HG03159 (cell line): Measurements from ENCODE around the gene FLT4.
"Not testable (repeated sequence)": the region's sequence is repeated elsewhere in the genome, so short reads cannot be mapped to it uniquely, and the experiment has no call there.

Source experiments
- ATAC-seq: cut with Tn5 transposase; IDR thresholded peaks from one replicate; pipeline ENCODE4 v1.9.1; 2021; ENCODE audit warnings: mild to moderate bottlenecking, moderate library complexity; ENCODE audit not compliant: unreplicated experiment

The FLT4 gene

GRCh38 chr5:180649297-180650039 is at the start of gene FLT4:
Gene FLT4 (minus strand): TSS chr5:180649600. CDS start chr5:180649545, 55 bp downstream.
- no peak for ATAC-seq

GRCh38 chr5:180699042-180699441 is 49.6 kb upstream of the FLT4 start:
- no peak for ATAC-seq

GRCh38 chr5:180696116-180696515 is 46.7 kb upstream of the FLT4 start:
- no peak for ATAC-seq

GRCh38 chr5:180692429-180692828 is 43.0 kb upstream of the FLT4 start:
- ATAC-seq = no peak

GRCh38 chr5:180691046-180691445 is 41.6 kb upstream of the FLT4 start:
- no peak for ATAC-seq

GRCh38 chr5:180690562-180690961 is 41.2 kb upstream of the FLT4 start:
- no peak for ATAC-seq

GRCh38 chr5:180689775-180690174 is 40.4 kb upstream of the FLT4 start:
- ATAC-seq = no peak

- no peak for ATAC-seq
Observed at GRCh38 chr5:180689071-180689694, 39.8 kb upstream of the FLT4 start.

GRCh38 chr5:180688330-180689070 is 39.1 kb upstream of the FLT4 start:
- no peak for ATAC-seq

GRCh38 chr5:180686799-180687198 is 37.4 kb upstream of the FLT4 start:
- not testable (repeated sequence) for ATAC-seq

- no peak for ATAC-seq
Observed at GRCh38 chr5:180684623-180685161, 35.3 kb upstream of the FLT4 start.

- ATAC-seq = no peak
Observed at GRCh38 chr5:180683220-180683922, 34.0 kb upstream of the FLT4 start.

- no peak for ATAC-seq
Observed at GRCh38 chr5:180682560-180682959, 33.2 kb upstream of the FLT4 start.

GRCh38 chr5:180682008-180682407 is 32.6 kb upstream of the FLT4 start:
- not testable (repeated sequence) for ATAC-seq

- ATAC-seq = not testable (repeated sequence)
Observed at GRCh38 chr5:180678319-180678718, 28.9 kb upstream of the FLT4 start.

GRCh38 chr5:180675036-180675635 is 25.7 kb upstream of the FLT4 start:
- ATAC-seq = no peak

- not testable (repeated sequence) for ATAC-seq
Observed at GRCh38 chr5:180674090-180674475, 24.7 kb upstream of the FLT4 start.

GRCh38 chr5:180673371-180674089 is 24.1 kb upstream of the FLT4 start:
- ATAC-seq = no peak

GRCh38 chr5:180671958-180672524 is 22.6 kb upstream of the FLT4 start:
- not testable (repeated sequence) for ATAC-seq
